Measurements from ENCODE around the gene NUPR1. TPM values are rescaled to one million over a fixed set of nuclear protein-coding genes. Genes with fewer than 3 reads are reported as not detected.

The NUPR1 gene
- total and polyA plus RNA-seq, 2 of the 13 experiments (the other 11 are each of a cell fraction or from before 2014, with no cell fraction given), result 18.0 to 25.6 TPM

- peak; percentile 74; the same call in 1 of the 2 replicates for TF ChIP-seq IKZF5 (CRISPR knock-in tag; IDR thresholded peaks at IDR 0.05)
- TF ChIP-seq YY1 (IDR thresholded peaks at IDR 0.05; ENCODE audit: insufficient read depth, insufficient replicate concordance, low read depth, low read length), result no peak
- no peak for TF ChIP-seq BHLHE40 (IDR thresholded peaks at IDR 0.05; ENCODE audit: low read length)
- TF ChIP-seq MLX (CRISPR knock-in tag; IDR thresholded peaks at IDR 0.05), result no peak
- no peak; the same call in 1 of the 2 replicates for TF ChIP-seq SSRP1 (CRISPR knock-in tag; IDR thresholded peaks at IDR 0.05)
- TF ChIP-seq MBNL3 (CRISPR knock-in tag; conservative IDR thresholded peaks at IDR 0.05), result no peak
- no peak for TF ChIP-seq MEIS2 (CRISPR knock-in tag; IDR thresholded peaks at IDR 0.05)
- TF ChIP-seq KAT8 (CRISPR knock-in tag; IDR thresholded peaks at IDR 0.05), result peak; percentile 86
- no peak for TF ChIP-seq SRSF9 (IDR thresholded peaks at IDR 0.05; ENCODE audit: borderline replicate concordance, insufficient read depth, low read depth, low read length, poor library complexity, severe bottlenecking)
- no peak for TF ChIP-seq HOMEZ (CRISPR knock-in tag; IDR thresholded peaks at IDR 0.05; ENCODE audit: low read depth)
- no peak for TF ChIP-seq ZNF33B (CRISPR knock-in tag; IDR thresholded peaks at IDR 0.05)
- TF ChIP-seq ONECUT2 (CRISPR knock-in tag; IDR thresholded peaks at IDR 0.05), result no peak; the same call in 1 of the 2 replicates
- no peak for TF ChIP-seq ATF1 (CRISPR knock-in tag; IDR thresholded peaks at IDR 0.05)
- TF ChIP-seq, protein P1, sequence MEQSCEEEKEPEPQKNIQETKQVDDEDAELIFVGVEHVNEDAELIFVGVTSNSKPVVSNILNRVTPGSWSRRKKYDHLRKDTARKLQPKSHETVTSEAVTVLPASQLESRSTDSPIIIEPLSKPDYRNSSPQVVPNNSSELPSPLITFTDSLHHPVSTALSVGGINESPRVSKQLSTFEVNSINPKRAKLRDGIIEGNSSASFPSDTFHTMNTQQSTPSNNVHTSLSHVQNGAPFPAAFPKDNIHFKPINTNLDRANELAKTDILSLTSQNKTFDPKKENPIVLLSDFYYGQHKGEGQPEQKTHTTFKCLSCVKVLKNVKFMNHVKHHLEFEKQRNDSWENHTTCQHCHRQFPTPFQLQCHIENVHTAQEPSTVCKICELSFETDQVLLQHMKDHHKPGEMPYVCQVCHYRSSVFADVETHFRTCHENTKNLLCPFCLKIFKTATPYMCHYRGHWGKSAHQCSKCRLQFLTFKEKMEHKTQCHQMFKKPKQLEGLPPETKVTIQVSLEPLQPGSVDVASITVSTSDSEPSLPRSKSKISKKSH (CRISPR knock-in tag; IDR thresholded peaks at IDR 0.05; ENCODE audit: borderline replicate concordance), result peak; percentile 56; the same call in 1 of the 2 replicates
- no peak for TF ChIP-seq ZNF670 (CRISPR knock-in tag; IDR thresholded peaks at IDR 0.05; ENCODE audit: borderline replicate concordance)
- TF ChIP-seq ZNF496 (CRISPR knock-in tag; IDR thresholded peaks at IDR 0.05; ENCODE audit: insufficient replicate concordance), result no peak
- TF ChIP-seq NR3C1 (CRISPR knock-in tag; IDR thresholded peaks at IDR 0.05), result no peak
- TF ChIP-seq ZNF331 (CRISPR knock-in tag; IDR thresholded peaks at IDR 0.05), result peak; percentile 93
- TF ChIP-seq NR2F2 (IDR thresholded peaks at IDR 0.05; ENCODE audit: borderline replicate concordance, low read depth), result no peak
- no peak for TF ChIP-seq TOE1 (CRISPR knock-in tag; IDR thresholded peaks at IDR 0.05)
- TF ChIP-seq ZFP62 (CRISPR knock-in tag; IDR thresholded peaks at IDR 0.05), result no peak
- TF ChIP-seq FOXO1 (CRISPR knock-in tag; IDR thresholded peaks at IDR 0.05), result peak; percentile 92
- 0 out of 2 replicates have a peak, but pooled peaks have one; percentile 21 for TF ChIP-seq ZMYM3 (CRISPR knock-in tag; IDR thresholded peaks at IDR 0.05)
- TF ChIP-seq ETV5 (CRISPR knock-in tag; IDR thresholded peaks at IDR 0.05; ENCODE audit: borderline replicate concordance), result no peak; the same call in 1 of the 2 replicates
- TF ChIP-seq EP300 (IDR thresholded peaks at IDR 0.05; ENCODE audit: low read depth in 2 of 2, low read length in 2 of 2), result 0 out of 4 replicates have a peak, but pooled peaks of 1 of the 2 experiments have one; percentile 46
- 0 out of 2 replicates have a peak, but pooled peaks have one; percentile 51 for TF ChIP-seq EP300 (CRISPR knock-in tag; IDR thresholded peaks at IDR 0.05; ENCODE audit: borderline replicate concordance)
- TF ChIP-seq ZBTB42 (CRISPR knock-in tag; IDR thresholded peaks at IDR 0.05), result no peak
Measured at GRCh38 chr16:28538733-28539596, at the start of gene NUPR1 (continued).
